GM12873 (cell line): ENCODE measurements around the gene CDH15.

Experiments
- TF ChIP-seq, protein P1 (sequence below): IDR thresholded peaks from 2 replicates; pipeline ENCODE4 v1.5.1; 2012; ENCODE audit warnings: low read depth, mild to moderate bottlenecking, moderate library complexity, low read length, control low read depth; ENCODE audit not compliant: insufficient read depth; ENCODE audit errors: missing control alignments

CDH15 gene

DNA sequence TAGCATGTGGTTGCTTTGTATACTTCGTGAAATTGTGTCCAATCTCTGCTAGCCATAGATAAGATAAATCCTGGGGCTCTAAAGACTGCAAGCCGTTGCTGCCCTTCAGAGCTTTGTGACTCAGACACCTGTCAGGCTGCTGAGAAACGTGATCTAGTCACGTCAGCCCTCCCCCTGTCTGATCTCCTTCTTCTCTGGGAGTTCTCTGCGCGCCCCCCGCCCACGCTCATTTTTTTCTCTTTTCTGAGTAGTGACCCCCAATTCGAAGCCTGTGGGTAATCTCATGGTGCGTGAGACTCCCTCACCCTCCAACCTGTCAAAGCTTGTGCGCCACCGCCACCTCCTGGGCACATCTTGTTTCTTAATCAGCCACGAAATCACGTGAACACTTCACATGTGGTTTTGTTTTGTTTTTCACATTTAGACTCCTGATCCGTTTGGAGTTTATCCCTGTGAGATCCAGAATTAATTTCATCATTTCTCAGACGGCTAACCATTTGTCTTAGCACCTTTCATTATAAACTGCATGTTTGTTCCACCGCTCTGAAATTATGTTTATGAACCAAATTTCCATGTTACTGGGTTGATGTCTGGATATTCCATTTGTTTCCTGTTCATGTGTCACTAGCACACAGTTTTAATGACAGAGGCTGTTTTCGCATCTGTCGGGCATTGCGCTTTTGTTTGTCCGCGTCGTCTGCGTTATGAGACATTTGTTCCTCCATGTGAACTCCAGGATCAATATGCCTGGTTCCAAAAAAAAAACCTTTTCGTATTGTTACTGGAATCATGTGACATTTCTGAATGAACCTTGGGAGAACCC is 45.0 kb downstream of the CDH15 start:
- TF ChIP-seq, protein P1, sequence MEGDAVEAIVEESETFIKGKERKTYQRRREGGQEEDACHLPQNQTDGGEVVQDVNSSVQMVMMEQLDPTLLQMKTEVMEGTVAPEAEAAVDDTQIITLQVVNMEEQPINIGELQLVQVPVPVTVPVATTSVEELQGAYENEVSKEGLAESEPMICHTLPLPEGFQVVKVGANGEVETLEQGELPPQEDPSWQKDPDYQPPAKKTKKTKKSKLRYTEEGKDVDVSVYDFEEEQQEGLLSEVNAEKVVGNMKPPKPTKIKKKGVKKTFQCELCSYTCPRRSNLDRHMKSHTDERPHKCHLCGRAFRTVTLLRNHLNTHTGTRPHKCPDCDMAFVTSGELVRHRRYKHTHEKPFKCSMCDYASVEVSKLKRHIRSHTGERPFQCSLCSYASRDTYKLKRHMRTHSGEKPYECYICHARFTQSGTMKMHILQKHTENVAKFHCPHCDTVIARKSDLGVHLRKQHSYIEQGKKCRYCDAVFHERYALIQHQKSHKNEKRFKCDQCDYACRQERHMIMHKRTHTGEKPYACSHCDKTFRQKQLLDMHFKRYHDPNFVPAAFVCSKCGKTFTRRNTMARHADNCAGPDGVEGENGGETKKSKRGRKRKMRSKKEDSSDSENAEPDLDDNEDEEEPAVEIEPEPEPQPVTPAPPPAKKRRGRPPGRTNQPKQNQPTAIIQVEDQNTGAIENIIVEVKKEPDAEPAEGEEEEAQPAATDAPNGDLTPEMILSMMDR: peak; percentile 87

DNA sequence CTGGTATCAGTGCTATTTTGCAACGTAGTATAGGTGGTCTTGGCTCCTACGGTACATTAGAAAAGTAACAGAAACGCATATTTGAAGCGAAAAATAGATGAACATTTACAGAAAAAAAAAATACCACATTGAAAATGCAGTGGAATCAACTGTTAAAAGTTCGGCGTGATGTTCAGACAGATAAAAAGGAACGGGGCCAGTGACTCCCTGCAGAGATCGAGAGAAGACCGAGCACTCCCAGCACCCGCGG is 45.5 kb downstream of the CDH15 start:
- TF ChIP-seq, protein P1: no peak

DNA sequence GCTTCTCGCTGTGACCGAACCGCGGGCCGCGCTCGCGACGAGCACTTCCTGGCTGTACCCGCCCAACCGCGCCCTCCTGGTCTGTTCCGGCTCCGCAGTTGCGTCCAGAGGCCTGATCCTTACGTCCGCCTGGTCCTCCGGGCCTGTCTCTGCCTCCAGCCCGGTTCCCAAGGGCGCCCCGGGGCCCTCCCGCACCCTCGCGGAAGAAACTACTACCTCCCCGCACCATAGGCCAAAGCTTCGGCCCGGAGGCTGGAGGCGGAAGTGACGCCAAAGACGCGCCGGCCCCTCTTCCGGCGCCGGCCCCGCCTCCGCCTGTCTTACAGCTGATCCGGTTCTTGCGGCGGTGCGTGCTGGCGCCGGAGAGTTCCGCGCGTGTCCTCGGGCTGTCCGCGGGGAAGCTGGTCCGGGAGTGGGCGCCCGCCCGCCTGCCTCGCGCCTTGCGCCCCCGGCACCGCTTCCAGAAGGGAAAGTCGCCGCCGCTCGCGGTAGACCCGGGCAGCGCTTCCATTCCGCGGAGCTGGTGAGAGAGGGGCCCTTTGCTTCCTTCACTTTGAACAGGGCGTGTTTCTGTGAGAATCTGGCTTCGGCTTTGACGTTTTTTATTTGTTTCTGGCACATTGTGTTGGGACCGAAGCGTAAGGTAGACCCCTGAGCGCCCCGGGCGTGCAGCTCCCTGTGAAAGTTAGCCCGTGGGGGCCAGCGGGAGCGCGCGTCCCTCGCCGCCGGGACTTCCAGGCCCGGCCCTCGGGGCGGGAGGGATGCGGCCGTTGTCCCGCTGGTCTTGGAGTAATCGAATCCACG is 46.0 kb downstream of the CDH15 start, which contains the start of gene ZNF778:
Gene ZNF778, plus strand, starts transcription at position 316 of the 804 bp plus-strand sequence. CDS start 3,425 bp downstream, outside the sequence.
- TF ChIP-seq, protein P1: no peak

DNA sequence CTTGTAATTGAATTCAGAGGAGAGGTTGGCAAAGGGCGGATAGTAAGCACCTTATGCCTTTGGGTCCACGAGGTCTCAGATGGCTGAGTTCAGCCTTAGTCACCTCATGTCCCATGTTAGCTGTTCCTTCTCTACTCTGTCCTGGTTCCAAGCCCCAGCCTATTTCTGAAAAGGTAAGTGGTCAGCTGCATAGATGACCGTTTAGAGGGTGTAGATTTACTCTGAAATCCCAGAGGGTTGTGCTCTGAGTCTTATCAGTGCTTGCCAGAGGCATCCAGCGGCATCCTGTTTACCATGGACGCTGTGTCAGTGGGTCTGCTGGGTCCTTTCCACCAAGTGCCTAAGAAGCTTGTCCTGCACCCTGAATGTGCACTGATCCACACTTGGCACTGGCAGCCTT is 47.8 kb downstream of the CDH15 start:
- TF ChIP-seq, protein P1: no peak

DNA sequence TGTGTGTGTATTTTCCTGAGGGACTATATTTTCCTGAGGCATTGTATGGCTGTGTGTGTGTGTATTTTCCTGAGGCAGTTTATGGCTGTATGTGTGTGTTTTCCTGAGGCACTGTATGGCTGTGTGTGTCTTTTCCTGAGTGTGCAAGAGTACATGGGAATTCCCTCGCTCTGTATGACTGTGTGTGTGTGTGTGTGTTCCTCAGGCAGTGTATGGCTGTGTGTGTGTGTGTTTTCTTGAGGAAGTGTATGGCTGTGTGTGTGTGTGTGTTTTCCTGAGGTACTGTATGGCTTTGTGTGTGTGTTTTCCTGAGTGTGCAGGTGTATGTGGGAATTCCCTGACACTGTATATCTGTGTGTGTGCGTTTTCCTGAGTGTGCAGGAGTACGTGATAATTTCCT is 50.1 kb downstream of the CDH15 start:
- TF ChIP-seq, protein P1: no peak

DNA sequence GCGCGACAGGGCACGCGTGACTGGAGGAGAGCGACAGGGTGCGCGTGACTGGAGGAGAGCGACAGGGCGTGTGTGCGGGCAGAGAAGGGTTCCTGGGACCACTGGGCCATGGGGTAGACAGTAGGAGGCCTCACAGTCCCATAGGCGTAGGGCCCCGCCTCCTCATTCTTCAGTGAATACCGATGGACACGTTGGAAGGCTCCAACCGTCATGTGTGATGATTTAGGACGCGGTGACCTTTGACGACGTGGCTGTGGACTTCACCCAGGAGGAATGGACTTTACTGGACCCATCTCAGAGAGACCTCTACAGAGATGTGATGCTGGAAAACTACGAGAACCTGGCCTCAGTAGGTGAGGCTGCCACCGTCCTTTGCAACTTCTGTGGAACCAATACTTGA is 51.4 kb downstream of the CDH15 start:
- TF ChIP-seq, protein P1: no peak

DNA sequence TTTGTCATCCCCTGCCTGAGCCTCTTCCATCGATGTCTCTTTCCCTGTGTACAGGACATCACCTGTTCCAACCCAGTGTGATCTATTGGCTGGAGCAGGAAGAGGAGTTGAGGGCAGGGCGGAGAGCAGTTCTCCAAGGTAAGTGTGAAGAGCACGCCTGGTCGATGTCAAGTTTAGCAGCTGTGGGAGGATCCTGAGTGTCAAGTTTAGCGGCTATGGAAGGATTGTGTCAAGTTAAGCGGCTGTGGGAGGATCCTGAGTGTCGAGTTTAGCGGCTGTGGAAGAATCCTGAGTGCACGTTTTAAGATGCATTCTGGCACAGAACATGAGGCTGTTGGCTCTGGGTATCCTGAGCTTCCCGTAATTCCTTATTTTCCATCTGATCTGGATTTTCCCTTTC is 53.1 kb downstream of the CDH15 start:
- TF ChIP-seq, protein P1: no peak
